A204.1 (cell line): ENCODE results near the gene SH3BP2.

Source experiments
- FAIRE-seq: peaks from 2 replicates; lab custom pipeline; 2012; peaks lifted over from hg19 to GRCh38; lab: Jason Lieb, UNC

The SH3BP2 gene, protein sequence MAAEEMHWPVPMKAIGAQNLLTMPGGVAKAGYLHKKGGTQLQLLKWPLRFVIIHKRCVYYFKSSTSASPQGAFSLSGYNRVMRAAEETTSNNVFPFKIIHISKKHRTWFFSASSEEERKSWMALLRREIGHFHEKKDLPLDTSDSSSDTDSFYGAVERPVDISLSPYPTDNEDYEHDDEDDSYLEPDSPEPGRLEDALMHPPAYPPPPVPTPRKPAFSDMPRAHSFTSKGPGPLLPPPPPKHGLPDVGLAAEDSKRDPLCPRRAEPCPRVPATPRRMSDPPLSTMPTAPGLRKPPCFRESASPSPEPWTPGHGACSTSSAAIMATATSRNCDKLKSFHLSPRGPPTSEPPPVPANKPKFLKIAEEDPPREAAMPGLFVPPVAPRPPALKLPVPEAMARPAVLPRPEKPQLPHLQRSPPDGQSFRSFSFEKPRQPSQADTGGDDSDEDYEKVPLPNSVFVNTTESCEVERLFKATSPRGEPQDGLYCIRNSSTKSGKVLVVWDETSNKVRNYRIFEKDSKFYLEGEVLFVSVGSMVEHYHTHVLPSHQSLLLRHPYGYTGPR

DNA sequence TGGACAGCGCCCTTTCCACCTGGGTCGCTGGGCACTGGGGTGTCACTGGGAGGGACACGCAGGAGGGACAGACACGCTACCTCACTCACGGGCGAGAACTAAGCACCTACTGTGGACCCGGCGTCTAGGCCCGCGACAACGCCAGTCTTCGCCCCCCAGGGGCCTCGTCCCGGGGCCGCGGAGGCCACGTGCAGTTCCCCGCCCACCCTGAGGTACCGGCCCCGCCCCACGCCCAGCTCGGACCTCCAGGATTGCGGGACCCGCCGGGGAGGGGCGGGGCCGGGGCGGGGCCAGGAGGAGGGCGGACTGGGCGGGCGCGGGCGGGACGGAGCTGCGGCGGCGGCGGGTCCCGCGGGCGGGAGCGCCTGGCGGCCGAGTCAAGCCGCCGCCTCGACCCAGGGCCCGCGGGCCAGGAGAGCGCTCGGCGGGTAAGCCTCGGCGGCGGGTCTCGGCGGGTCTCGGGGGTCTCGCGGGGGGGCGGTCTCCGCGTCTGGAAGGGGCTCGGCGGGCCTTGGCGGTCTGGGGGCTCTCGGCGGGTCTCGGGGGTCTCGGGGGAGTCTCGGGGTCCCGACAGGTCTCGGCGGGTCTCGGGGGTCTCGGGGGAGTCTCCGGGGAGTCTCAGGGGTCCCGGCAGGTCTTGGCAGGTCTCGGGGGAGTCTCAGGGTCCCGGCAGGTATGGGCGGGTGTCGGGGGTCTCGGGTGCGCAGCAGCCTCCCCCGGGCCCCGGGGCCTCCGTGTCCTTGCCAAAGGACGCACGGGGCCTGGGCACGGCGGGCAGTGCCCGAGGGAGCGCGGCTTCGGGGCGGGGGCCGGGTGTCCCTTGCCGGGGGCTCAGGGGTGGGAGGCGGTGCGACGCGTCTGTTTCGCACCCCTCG is at the start of gene SH3BP2:
Gene SH3BP2 (plus strand): TSS at position 375 of the 875 bp plus-strand sequence. CDS start 27,533 bp downstream, outside the sequence.
- no peak for FAIRE-seq

DNA sequence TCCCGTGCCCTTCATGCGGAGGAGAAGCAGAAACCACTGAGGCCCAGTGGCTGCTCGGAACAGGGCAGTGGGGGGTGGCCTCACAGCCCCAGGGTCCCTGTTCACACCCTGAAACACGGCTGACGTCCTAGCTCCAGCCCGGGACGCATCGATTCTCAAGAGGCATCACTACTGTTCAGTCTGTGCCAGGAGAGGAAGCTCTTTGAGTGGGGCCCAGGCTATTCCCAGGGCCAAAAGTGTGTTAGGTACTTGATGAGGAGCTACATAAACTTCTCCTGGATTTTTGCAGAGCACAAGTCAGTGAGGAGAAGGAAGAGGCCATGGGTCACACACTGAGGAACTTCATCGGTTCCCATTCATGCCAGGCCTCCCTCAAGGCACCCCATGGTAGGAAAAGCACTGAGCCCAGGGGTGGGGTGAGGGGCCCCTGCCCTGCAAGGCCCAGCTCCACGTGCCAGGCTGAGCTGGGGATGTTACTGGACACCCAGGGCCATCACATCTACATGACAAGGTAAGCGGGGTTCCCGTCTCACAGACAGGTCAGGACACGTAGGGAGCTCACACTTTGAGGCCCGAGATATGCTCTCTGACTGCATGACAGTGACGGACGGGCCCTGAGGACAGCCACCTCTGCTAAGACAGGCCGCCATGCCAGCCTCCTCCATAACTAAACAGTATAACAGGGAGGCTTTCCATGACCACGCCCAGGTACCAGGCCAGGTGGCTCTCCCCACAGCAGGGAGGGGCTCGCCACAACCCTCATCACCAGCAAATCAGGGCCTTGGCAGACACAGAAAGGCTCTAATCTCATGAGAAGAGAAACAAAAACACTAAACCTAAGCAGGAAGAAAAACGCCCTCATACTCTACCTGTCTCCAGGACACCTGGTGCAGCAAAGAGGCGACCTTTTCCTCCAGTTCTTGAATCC is 49.1 kb upstream of the SH3BP2 start:
- FAIRE-seq: no peak

DNA sequence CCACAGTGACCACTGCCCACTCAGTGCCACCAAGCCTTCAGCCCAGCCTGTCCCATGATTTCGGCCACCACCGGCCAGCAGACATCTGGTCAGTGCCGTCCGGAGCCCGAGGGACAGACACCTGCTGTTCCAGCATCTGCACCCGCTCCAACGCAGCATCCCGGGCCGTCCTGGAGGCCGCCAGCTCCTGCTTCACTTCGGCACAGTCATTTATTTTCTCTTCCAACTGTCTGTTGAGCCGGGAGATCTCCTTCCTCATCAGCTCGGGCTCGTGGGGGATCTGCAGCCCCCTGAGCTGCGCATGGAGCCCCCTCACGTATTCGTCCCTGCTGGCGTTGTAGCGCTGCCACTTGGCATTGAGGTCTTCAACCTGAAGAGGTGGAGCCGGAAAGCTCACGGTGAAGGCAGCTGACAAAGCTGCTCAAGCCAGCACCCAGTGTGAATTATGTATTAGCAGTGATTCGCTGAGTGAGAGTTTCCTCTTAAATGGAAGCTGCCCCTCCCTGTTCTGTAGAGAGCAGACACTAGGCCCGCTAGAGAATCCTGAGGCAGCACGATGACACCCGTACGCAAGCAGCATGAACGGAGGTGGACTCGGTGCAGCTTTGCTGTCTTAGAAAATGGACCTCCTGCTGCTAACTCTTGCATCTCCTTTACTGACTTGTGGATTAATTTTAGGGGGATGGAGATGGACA is 48.2 kb upstream of the SH3BP2 start:
- FAIRE-seq: no peak

DNA sequence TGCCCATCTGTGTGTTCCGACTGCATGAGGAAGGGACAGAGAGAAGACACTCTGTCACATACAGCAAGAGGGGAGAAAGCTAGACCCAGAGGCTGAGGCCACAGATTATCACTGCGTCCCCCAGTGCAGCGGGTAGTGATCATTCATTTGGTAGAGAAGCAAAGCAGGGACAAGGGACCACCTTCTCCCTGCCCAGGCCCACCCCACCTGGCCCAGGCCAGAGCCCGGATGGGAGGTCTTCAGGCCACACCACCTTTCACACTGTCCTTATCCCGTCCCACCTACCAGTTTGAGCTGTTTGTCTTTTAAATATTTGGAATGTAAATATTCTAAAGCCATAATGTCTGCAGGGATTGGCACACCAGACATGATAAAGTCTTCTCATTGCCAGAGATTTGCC is 47.4 kb upstream of the SH3BP2 start:
- FAIRE-seq: no peak

DNA sequence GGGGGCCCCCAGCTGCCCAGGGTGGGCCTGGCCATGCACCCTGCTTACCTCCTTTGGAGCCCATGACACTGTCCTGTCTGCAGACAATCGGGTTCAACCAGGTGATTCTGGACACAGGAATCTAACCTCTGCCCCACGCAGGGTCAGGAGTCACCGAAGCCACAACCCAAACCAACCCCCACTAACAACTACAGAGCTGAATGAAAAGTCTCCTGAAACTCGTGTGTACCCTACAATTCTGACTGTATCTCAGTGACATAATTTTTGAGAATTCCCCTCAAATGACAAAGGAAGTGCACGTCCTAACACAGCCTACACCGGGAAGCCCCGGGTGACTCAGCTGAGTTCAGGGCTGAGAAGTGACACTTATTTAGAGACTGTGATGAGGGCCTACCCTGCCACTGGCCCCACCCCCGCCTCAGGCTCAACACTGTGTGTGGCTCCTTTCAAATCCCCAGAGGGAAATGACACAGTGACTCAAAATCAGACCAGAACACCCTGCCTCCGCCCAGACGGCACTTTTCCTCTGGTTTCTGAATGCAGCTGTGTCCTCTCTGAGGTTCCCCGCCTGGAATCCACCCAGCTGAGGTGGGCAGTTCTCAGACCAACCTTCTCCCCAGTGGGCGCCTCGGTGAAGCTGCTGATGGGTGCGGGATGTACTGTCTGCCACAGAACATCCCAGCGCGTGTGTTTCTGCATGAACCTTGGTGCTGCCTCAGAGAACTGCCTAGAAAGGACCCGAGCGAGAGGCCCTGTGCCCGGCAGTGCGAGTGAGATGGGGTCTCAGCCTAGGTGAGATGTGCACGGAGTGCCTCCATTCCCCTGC is 46.7 kb upstream of the SH3BP2 start:
- no peak for FAIRE-seq

DNA sequence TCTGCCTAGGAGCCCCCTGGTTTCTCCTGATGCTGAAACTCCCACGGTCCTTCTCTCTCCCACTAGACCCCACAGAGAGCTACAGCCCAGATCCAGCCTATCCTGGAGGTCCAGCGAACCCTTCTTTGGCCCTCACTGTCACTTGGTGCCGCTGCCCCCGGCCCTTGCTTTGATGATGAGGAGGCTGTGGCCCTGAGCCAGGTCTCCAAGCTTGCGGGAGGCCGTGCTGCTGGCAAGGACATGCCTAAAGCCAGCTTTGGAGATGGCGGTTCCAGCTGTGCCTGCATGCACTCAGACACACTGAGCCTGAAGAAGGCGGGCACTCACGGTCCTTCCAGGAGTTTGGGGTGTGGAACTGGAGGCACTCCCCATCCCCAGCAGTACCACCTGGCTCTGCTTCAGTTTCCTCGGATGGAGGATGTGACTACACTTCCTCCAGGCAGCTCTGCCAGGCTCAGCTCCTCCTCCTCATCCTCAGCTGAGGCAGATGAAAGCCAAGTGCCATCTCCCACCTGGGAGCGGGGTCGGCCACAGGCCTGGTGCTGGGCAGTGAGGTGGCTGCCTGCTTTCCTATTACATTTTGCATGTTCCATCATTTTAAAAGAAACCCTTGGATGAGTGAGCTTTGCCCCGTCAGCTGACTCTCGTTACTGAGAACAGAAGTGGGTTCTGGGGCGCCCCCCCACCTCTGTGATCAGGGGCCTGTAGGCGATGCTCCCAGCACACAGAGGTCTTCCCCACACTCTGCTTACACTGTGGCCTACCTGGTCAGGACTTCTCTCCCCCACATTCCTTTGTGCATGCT is 45.8 kb upstream of the SH3BP2 start:
- FAIRE-seq: no peak

DNA sequence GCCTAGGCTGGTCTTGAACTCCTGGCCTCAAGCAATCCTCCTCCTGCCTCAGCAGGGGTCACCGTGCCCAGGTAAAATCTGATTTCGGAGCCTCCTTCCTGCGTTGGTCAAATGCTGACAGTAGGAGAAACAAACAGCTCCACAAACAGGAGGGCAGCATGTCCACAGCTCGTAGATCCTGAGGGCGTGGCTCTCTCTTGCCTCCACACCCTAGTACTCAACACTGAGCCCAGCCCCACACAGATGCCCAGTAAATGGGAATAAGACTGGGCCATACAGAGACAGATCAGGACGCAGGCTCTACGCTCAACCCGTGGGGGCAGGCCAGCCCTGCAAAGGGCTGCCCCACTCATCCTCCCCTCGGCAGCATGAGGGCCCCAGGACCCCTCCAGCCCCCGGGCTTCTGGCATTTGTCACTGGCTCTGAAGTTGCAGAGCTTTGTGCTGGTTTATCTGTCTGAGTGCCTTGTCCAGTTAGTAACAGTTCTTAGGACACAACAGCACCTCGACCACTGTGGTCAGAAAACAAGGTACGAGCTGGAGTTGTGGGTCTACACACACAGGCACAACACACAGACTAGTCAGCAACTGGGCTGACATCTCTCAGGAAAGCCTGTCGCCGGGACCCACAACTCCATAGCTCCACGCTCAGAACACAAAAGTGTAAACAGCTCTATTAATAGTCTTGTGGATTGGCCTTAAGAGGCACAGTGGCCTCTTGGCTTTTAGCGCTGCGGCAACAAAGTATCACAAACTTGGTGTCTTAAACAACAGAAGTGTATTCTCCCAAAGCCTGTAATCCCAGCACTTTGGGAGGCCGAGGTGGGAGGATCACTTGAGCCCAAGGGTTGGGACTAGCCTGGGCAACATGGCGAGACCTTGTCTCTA is 41.9 kb upstream of the SH3BP2 start:
- FAIRE-seq: no peak

DNA sequence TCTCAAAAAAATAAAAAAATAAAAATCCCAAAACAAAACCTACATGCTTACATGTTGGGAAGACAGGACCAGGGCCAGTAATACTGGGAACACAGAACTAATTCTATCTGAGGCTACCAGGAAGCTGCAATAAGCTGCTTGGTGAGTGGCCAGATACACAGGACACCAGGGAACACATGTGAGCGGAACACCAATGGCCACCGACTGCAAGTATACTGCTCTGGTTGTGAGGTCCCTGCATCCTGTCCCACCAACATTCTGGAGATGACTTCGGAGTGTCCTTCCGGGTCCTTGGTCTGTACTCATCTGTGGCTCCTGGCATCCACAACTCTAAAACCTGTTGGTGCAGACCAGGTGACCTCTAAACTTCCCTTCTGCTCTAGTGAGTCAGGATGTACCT is 39.4 kb upstream of the SH3BP2 start:
- FAIRE-seq: no peak

DNA sequence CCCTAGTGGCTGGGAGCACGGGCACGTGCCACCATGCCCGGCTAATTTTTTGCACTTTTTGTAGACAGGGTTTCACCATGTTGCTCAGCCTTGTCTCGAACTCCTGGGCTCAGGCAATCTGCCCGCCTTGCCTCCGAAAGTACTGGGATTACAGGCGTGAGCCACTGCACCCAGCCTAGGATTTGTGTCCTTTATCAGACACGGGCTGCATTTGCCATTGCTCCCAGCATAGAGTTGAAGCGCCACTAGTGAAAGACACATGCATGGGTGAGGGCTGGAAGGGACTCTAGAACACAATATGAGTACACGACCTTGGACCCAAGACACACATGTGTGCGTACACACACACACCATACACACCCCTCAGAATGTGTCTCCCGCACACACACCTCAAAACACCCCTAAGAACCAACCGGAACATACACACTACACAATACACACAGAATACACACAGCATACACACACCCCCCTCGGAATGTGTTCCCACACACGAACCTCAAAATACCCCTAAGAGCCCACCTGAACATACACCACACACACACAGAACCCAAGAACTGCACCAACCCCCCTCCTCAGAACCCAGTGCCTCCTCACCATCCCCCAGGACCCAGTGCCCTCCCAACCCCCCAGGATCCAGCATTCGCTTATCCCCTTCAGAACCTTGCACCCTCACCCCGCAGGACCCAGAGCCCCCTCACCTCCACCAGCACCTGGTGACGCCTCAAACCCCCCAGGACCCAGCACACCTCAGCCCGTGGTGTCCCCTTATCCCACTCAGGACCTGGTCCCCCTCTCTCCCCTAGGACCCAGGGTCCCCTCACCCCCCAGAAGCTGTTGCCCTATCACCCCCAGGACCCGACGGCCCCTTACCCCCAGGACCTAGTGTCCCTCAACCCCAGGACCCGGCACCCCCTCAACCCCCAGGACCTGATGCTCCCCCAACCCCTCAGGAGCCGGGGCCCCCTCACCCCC is 37.8 kb upstream of the SH3BP2 start:
- FAIRE-seq: no peak

DNA sequence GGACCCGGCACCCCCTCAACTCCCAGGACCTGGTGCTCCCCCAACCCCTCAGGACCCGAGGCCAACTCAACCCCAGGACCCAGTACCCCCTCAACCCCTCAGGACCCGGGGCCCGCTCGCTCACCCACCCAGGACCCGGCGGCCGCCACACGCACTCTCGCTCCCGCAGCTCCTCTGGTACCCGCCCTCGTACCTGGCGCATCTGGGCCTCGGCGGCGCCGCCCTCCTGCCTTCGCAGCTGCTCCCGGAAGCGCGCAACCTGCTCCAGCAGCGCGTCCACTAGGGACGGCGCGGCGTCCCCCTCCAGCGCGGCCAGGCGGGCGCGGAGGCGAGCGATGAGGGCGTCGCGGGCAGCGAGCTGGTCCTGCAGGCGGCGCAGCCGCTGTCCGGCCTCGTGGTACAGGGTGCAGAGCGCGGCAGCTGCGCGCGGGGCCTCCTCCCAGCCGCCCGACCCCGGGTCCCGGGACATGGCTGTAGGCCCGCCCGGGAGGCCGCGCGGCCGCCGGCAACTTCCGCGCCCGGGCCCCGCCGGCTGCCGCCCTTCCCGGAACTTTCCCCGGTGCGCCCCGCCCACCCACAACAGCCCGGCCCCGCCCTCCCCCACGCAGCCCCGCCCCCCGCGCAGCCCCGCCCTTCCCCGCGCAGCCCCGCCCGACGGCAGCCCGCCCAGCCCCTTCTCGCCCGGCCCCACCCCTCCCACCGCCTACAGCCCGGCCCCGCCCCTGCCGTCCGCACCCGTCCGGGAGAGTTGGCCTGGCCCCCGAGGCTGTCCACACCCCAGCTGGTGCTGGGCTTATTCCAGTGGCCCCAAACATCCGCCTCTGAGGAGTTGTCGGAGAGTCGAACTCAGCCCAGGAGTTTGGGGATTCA is 36.8 kb upstream of the SH3BP2 start, which contains the start of gene TNIP2:
Gene TNIP2 (minus strand): TSS at position 516 of the 870 bp plus-strand sequence. CDS start 47 bp downstream, at position 469.
- FAIRE-seq: no peak

DNA sequence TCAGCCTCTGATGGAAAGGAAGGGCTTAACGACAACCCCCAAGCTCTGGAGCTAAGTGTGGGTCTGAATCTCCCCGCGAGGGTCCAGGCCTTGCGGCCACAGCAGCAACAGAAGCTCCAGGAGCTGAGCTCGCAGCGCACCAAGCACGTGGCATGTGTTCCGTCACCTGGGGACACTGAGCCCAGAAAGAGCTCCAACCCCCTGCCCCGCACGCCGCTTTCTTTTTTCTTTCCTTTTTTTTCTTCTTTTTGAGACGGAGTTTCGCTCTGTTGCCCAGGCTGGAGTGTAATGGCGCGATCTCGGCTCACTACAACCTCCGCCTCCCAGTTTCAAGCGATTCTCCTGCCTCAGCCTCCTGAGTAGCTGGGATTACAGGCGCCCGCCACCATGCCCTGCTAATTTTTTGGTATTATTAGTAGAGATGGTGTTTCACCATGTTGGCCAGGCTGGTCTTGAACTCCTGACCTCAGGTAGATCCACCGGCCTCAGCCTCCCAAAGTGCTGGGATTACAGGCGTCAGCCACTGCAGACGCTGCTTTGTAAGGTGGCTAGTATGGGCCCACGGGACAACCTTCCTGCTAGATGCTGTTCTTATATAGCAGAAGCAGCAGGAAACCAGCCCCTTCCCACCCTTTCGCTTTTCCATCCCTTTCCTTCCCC is 36.1 kb upstream of the SH3BP2 start:
- FAIRE-seq: no peak

DNA sequence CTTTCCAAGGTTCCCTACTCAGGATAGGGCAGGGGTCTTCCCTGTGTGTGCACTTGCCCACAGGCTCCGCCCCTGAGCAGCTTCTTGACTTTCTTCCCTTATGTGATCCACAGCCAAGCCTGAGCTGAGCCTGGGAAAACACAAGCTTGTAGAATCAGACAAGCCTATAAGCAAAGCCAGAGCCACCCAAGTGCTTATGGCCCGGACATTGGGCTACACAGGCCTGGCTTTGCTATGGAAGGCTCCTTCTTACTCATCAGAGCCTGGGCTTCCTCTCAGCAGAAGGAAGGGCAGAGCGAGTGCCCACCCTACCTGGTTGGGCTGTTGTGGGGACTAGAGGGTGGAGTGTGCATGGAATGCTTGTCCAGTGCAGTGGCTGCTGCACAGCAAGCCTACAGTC is 35.5 kb upstream of the SH3BP2 start:
- FAIRE-seq: no peak

DNA sequence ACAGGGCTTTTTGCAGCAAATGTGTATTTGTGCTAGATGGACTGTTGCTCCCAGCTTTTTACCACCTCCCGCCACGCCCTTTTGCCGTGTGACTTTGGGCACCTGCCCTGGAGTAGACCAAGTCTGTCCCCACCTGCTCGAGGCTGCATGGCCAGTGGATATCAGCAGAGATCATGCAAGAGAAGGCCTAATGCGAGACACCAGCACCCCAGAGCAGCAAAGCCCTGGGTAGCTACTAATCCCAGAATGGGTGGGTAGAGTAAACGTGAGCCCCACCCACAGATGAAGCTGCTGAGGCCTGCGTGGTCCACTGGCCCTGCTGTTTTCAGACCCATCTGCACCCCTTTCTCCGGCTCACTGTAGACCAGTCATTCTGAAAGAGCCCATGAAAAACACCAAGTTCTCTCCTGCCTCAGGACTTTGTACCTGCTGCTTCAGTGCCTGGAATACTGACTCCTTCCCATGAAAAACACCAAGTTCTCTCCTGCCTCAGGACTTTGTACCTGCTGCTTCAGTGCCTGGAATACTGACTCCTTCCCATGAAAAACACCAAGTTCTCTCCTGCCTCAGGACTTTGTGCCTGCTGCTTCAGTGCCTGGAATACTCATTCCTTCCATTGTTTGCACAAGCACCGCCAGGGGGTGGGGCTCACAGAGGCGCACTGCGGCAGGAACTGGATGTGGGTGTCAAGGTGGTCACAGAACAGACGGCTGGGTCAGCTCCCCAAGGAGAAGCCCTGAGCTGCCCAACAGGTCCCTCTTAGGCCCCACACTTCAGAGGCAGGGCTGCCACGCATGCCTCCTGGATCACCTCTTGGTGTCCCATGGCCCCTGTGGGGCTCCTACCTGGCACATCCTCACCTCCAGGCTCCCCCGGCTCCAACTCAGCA is 31.6 kb upstream of the SH3BP2 start:
- FAIRE-seq: no peak

DNA sequence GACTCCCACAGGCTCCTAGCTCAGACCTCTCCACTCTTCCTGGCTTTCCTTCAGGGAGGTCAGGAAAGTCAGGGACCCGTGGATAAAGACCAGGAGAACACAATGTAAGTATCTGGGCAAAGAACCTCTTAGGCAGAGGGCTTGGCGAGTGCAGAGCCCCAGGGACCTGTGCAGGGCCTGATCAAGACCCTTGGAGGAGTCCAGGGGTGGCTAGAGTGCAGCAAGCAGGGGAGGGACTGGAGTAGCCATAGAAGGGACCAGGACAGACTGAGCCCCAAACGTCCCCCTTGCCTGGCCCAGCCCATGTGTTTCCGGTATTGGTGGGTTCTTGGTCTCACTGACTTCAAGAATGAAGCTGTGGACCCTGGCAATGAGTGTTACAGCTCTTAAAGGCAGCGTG is 30.8 kb upstream of the SH3BP2 start:
- FAIRE-seq: no peak
